ENCODE data around the gene GRIA4. TPM values are rescaled to one million over a fixed set of nuclear protein-coding genes. Genes with fewer than 3 reads are reported as not detected.

GRIA4 gene
- total and polyA plus RNA-seq, 11 donors = 0.45 TPM; not detected in 10

DNA sequence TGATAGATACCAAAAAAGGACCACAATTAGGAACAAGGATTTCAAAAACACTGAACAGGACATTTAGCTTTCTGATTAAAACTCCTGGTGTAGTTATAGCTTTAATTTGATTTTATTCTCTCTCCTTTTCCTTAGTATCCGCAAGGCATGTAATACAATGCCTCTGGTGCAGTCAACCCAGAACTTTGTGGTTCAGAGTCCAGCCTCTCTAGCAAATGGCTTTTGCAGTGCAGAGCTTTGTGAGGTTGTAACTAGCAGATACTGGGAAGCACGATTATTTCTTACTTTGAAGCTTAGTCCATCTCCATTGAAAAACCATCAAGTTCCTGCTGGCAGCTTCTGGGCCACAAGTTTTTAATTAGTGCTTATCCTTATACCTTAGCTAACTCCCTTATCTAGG is 79.8 kb downstream of the GRIA4 start:
- no peaks in the 10 kb centered on the region for H3K4me1 ChIP-seq
- no peaks in the 10 kb centered on the region for H3K27me3 ChIP-seq
- intact Hi-C loops (cut with DNase I) = no loop called here
- WGBS, 4 donors = 65 to 76% (median 74%) methylated on average over 2 of the region's 2 CpGs
- H3K9me3 ChIP-seq = no peaks in the 10 kb centered on the region
- no peak overlapping the region for H3K27ac ChIP-seq
- TF ChIP-seq, protein P1, sequence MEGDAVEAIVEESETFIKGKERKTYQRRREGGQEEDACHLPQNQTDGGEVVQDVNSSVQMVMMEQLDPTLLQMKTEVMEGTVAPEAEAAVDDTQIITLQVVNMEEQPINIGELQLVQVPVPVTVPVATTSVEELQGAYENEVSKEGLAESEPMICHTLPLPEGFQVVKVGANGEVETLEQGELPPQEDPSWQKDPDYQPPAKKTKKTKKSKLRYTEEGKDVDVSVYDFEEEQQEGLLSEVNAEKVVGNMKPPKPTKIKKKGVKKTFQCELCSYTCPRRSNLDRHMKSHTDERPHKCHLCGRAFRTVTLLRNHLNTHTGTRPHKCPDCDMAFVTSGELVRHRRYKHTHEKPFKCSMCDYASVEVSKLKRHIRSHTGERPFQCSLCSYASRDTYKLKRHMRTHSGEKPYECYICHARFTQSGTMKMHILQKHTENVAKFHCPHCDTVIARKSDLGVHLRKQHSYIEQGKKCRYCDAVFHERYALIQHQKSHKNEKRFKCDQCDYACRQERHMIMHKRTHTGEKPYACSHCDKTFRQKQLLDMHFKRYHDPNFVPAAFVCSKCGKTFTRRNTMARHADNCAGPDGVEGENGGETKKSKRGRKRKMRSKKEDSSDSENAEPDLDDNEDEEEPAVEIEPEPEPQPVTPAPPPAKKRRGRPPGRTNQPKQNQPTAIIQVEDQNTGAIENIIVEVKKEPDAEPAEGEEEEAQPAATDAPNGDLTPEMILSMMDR (IDR thresholded peaks at IDR 0.05) = no peak
- TF ChIP-seq POLR2A (IDR thresholded peaks at IDR 0.05) = no peak
- no peak overlapping the region for H3K4me3 ChIP-seq
- H3K36me3 ChIP-seq = no peaks in the 10 kb centered on the region
- DNase-seq (no peak), ATAC-seq (no peak)

- H3K9me3 ChIP-seq = no peaks in the 10 kb centered on the region
- DNase-seq = no peak
- ATAC-seq = no peak
- H3K36me3 ChIP-seq = no peaks in the 10 kb centered on the region
- no peaks in the 10 kb centered on the region for H3K4me1 ChIP-seq
- intact Hi-C loops (cut with DNase I) = no loop called here
- H3K27ac ChIP-seq = no peak overlapping the region
- no peak for TF ChIP-seq POLR2A (IDR thresholded peaks at IDR 0.05)
- TF ChIP-seq, protein P1 (IDR thresholded peaks at IDR 0.05) = no peak
- WGBS, 4 donors = 55 to 66% (median 64%) methylated on average over 1 of the region's 1 CpG
- no peaks in the 10 kb centered on the region for H3K27me3 ChIP-seq
- H3K4me3 ChIP-seq = no peak overlapping the region
Observed at GRCh38 chr11:105690467-105690866, 80.6 kb downstream of the GRIA4 start.

- no peak for ATAC-seq
Observed at GRCh38 chr11:105693075-105693759, 83.3 kb downstream of the GRIA4 start.

DNA sequence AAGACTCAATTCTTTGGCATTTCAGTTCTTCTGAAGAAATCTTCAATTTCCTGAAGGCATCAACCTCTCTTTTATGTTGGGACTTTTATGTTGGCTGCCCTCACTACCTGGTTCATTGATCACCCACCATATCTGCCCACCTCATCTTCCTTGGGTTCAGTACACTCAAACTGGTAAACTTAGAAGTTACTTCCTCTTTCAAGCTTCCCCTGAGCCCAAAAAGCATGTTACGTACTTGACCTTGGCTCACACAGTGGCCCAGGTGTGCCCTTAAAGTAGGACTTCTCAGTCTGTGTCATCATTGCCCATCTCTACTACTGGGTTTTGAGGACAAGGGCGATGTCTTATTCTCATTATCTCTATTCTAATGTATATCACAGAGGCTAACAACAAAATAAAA is 86.1 kb downstream of the GRIA4 start:
- ATAC-seq (no peak), DNase-seq (no peak)
- H3K4me1 ChIP-seq = no peaks in the 10 kb centered on the region
- H3K9me3 ChIP-seq = no peaks in the 10 kb centered on the region
- no peak overlapping the region for H3K27ac ChIP-seq
- H3K36me3 ChIP-seq = no peaks in the 10 kb centered on the region
- no peak overlapping the region for H3K4me3 ChIP-seq
- H3K27me3 ChIP-seq = no peaks in the 10 kb centered on the region
- TF ChIP-seq, protein P1 (IDR thresholded peaks at IDR 0.05) = no peak
- no peak for TF ChIP-seq POLR2A (IDR thresholded peaks at IDR 0.05)
- intact Hi-C loops (cut with DNase I) = no loop called here
- WGBS, 4 donors = 80 to 85% (median 82%) methylated on average over 2 of the region's 2 CpGs

More at GRCh38 chr11:105693075-105693759, 83.3 kb downstream of the GRIA4 start:
- Histone ChIP-seq H3K27me3 (no peaks in the 10 kb centered on the region), H3K4me3 (no peak overlapping the region), H3K4me1 (no peaks in the 10 kb centered on the region), H3K36me3 (no peaks in the 10 kb centered on the region), H3K9me3 (no peaks in the 10 kb centered on the region), H3K27ac (no peak overlapping the region)
- intact Hi-C loops (cut with DNase I) = no loop called here
- TF ChIP-seq, protein P1 (IDR thresholded peaks at IDR 0.05) = no peak
- TF ChIP-seq POLR2A (IDR thresholded peaks at IDR 0.05) = no peak
- DNase-seq = no peak
- WGBS, 4 donors = 49 to 57% (median 52%) methylated on average over 2 of the region's 2 CpGs

Data from heart left ventricle (tissue), 16 donors.